SK-N-SH (cell line): ENCODE data around the gene FAM171A2.

Experiments used
- CTCF ChIP-seq: fragments of 200-600 bp; sonication (generic); IDR thresholded peaks from 2 replicates; pipeline ENCODE4 v1.6.1; 2017; ENCODE audit warnings: antibody characterized with exemption, mild to moderate bottlenecking, moderate library complexity
- EZH2phosphoT487 ChIP-seq: fragments of 200-600 bp; sonication (generic); IDR thresholded peaks from 2 replicates; pipeline ENCODE4 v1.6.1; 2017; ENCODE audit warnings: low read depth, mixed run types, mild to moderate bottlenecking, antibody characterized with exemption, moderate library complexity, borderline replicate concordance

GRCh38 chr17:44346064-44346844 is 17.4 kb downstream of the FAM171A2 start:
- TF ChIP-seq CTCF (no peak), EZH2phosphoT487 (no peak)
